HG02885 (cell line): ENCODE results near the gene TAS2R1.
"Not testable (repeated sequence)": the region's sequence is repeated elsewhere in the genome, so short reads cannot be mapped to it uniquely, and the experiment has no call there.

Source experiments
- ATAC-seq: cut with Tn5 transposase; IDR thresholded peaks from one replicate; pipeline ENCODE4 v1.9.1; 2021; ENCODE audit warnings: mild to moderate bottlenecking; ENCODE audit not compliant: unreplicated experiment, poor library complexity

Gene TAS2R1

GRCh38 chr5:9623661-9624060 lies 6.5 kb downstream of the TAS2R1 start:
- no peak for ATAC-seq

- peak; percentile 64 for ATAC-seq
Measured at GRCh38 chr5:9622971-9623421, 7.2 kb downstream of the TAS2R1 start.

- no peak for ATAC-seq
Measured at GRCh38 chr5:9621379-9621903, 8.7 kb downstream of the TAS2R1 start.

GRCh38 chr5:9619331-9620092 lies 10.6 kb downstream of the TAS2R1 start:
- no peak for ATAC-seq

GRCh38 chr5:9617739-9618504 lies 12.2 kb downstream of the TAS2R1 start:
- no peak for ATAC-seq

- no peak for ATAC-seq
Measured at GRCh38 chr5:9617221-9617620, 12.9 kb downstream of the TAS2R1 start.

GRCh38 chr5:9615331-9615730 lies 14.8 kb downstream of the TAS2R1 start:
- ATAC-seq = no peak

GRCh38 chr5:9613360-9613759 lies 16.8 kb downstream of the TAS2R1 start:
- no peak for ATAC-seq

GRCh38 chr5:9610969-9611368 lies 19.2 kb downstream of the TAS2R1 start:
- no peak for ATAC-seq

- no peak for ATAC-seq
Measured at GRCh38 chr5:9610364-9610763, 19.8 kb downstream of the TAS2R1 start.

- ATAC-seq = no peak
Measured at GRCh38 chr5:9608093-9608492, 22.1 kb downstream of the TAS2R1 start.

GRCh38 chr5:9605041-9605838 lies 24.9 kb downstream of the TAS2R1 start:
- ATAC-seq = no peak

GRCh38 chr5:9604416-9604815 lies 25.7 kb downstream of the TAS2R1 start:
- ATAC-seq = no peak

GRCh38 chr5:9601055-9601739 lies 29.0 kb downstream of the TAS2R1 start:
- ATAC-seq = no peak

GRCh38 chr5:9599391-9599790 lies 30.8 kb downstream of the TAS2R1 start:
- ATAC-seq = no peak

- not testable (repeated sequence) for ATAC-seq
Measured at GRCh38 chr5:9598329-9598728, 31.8 kb downstream of the TAS2R1 start.

GRCh38 chr5:9597322-9597721 lies 32.8 kb downstream of the TAS2R1 start:
- not testable (repeated sequence) for ATAC-seq

GRCh38 chr5:9596824-9597223 lies 33.3 kb downstream of the TAS2R1 start:
- ATAC-seq = no peak

GRCh38 chr5:9596171-9596780 lies 33.9 kb downstream of the TAS2R1 start:
- ATAC-seq = no peak

- no peak for ATAC-seq
Measured at GRCh38 chr5:9594913-9595312, 35.2 kb downstream of the TAS2R1 start.
